Transverse colon (tissue), 4 donors: ENCODE measurements around the gene UBLCP1. TPM values are rescaled to one million over a fixed set of nuclear protein-coding genes. Genes with fewer than 3 reads are reported as not detected.
A peak's percentile ranks its signal among the peaks of the same experiment; 100 is the strongest.
"Not testable (repeated sequence)": the region's sequence is repeated elsewhere in the genome, so short reads cannot be mapped to it uniquely, and the experiment has no call there.

Source experiments
- DNase-seq: peaks from one replicate; pipeline ENCODE4 v3.0.0-alpha.2; 2019
- H3K27ac ChIP-seq, 4 donors: fragments of 200-600 bp; sonication (generic); 2 replicates each; pipeline ENCODE4 v1.5.1; 2016 to 2018; ENCODE audit warnings: inconsistent platforms in 4 of 4
- H3K27me3 ChIP-seq: fragments of 200-600 bp; sonication (generic); 2 replicates; pipeline ENCODE4 v1.5.1; 2017; ENCODE audit warnings: inconsistent platforms
- H3K36me3 ChIP-seq, 4 donors: fragments of 200-600 bp; sonication (generic); 2 replicates each; pipeline ENCODE4 v1.5.1; 2017 to 2019; ENCODE audit warnings: inconsistent platforms in 4 of 4
- H3K4me1 ChIP-seq, 4 donors: fragments of 200-600 bp; sonication (generic); 2 replicates each; pipeline ENCODE4 v1.5.1; 2017 to 2020; ENCODE audit warnings: inconsistent platforms in 4 of 4
- H3K4me3 ChIP-seq, 4 donors: fragments of 200-600 bp; sonication (generic); 1 replicate in 1 of 4; 2 replicates in 3 of 4; pipeline versions ENCODE4 v1.5.1 to v1.6.1; 2017 to 2019; ENCODE audit warnings: inconsistent platforms in 4 of 4
- H3K9me3 ChIP-seq, 2 donors: fragments of 200-600 bp; sonication (generic); 2 replicates each; pipeline ENCODE4 v1.5.1; 2017 to 2019; ENCODE audit warnings: inconsistent platforms in 2 of 2
- CTCF ChIP-seq, 5 experiments: fragments of 200-600 bp in 3 of 5; fragments of 450-650 bp in 2 of 5; sonication (generic) in 3 of 5; IDR thresholded peaks; 1 replicate in 2 of 5; 2 replicates in 3 of 5; pipeline ENCODE4 v1.5.1; 2016 to 2017; ENCODE audit warnings: antibody characterized with exemption in 5 of 5, inconsistent platforms in 3 of 5, mild to moderate bottlenecking in 2 of 5, moderate library complexity in 1 of 5
- EP300 ChIP-seq: sonication (generic); formaldehyde crosslinking; IDR thresholded peaks from one replicate; pipeline ENCODE4 v1.6.1; 2017; ENCODE audit warnings: antibody characterized with exemption, low read depth
- POLR2A ChIP-seq: fragments of 450-650 bp; IDR thresholded peaks from one replicate; pipeline ENCODE4 v1.6.1; 2016; ENCODE audit warnings: antibody characterized with exemption, mild to moderate bottlenecking, moderate library complexity
- POLR2AphosphoS5 ChIP-seq, 3 donors: sonication (generic); formaldehyde crosslinking; IDR thresholded peaks; one replicate each; pipeline ENCODE4 v1.6.1; 2016; ENCODE audit warnings: antibody characterized with exemption in 3 of 3
- WGBS, 2 donors: methylation state at CpG; one replicate each; pipeline ENCODE4 v1.1.5; 2018; ENCODE audit warnings: low coverage in 1 of 2; 5-methylcytosine and 5-hydroxymethylcytosine counted together
- in situ Hi-C, 4 donors: fragments of 200-750 bp; cut with MboI; loops; one replicate each; pipeline versions ENCODE4 v1.15.0 to v1.15.1; 2017; ENCODE audit warnings: low sequenced_read_pairs in 3 of 4, low pct_ligation_motif_present in 1 of 4, low pct_unique_long_range_greater_than_20kb in 1 of 4
- intact Hi-C: fragments of 100-400 bp; cut with DNase I; formaldehyde crosslinking; loops from one replicate; pipeline ENCODE4 v1.15.1; 2023; ENCODE audit warnings: low total_unique reads
- total RNA-seq, 4 donors: library from RNA; depleted of rRNA; stranded (reverse); fragments of >200 nt; gene quantifications; one replicate each; pipeline ENCODE4 v1.1.0, GENCODE V29; 2016

Gene UBLCP1
- total RNA-seq, 4 donors from 2014 or later: 2.2 to 15.2 (median 8.8) TPM

- WGBS, 2 donors: 80 to 86% methylated on average over 4 to 6 of the region's 6 CpGs
- no peak for DNase-seq
- Histone ChIP-seq H3K27ac (no peak overlapping the region), H3K36me3 (no peaks in the 10 kb centered on the region), H3K9me3 (no peaks in the 10 kb centered on the region), H3K4me1 (peaks cover 0 to 8% (median 4%) of the 10 kb centered on the region in 4 donors), H3K27me3 (peaks cover 15% of the 10 kb centered on the region), H3K4me3 (no peak overlapping the region)
- in situ Hi-C loops (loop anchor here in 1 of 4 donors (25.0 kb wide), 1 partner anchor 95 kb away; no protein-coding TSS in a partner anchor), intact Hi-C loops (no loop called here)
- TF ChIP-seq CTCF (IDR thresholded peaks at IDR 0.05) (peak in 2 of 5 experiments; percentile 8 to 27), POLR2AphosphoS5 (IDR thresholded peaks at IDR 0.05) (no peak)
These were observed 5.3 kb upstream of the UBLCP1 start for GRCh38 chr5:159257629-159258283.

GRCh38 chr5:159258361-159258760, 4.7 kb upstream of the UBLCP1 start:
- H3K27me3 ChIP-seq: peaks cover 15% of the 10 kb centered on the region
- in situ Hi-C loops (loop anchor here in 1 of 4 donors (25.0 kb wide), 1 partner anchor 96 kb away; no protein-coding TSS in a partner anchor), intact Hi-C loops (no loop called here)
- no peaks in the 10 kb centered on the region for H3K36me3 ChIP-seq
- WGBS, 2 donors: 88 to 89% methylated on average over 2 of the region's 2 CpGs
- DNase-seq: no peak
- H3K4me1 ChIP-seq: peaks cover 0 to 8% (median 4%) of the 10 kb centered on the region in 4 donors
- H3K4me3 ChIP-seq: no peak overlapping the region
- H3K9me3 ChIP-seq: no peaks in the 10 kb centered on the region
- no peak overlapping the region for H3K27ac ChIP-seq
- TF ChIP-seq POLR2AphosphoS5 (IDR thresholded peaks at IDR 0.05) (no peak), POLR2A (no peak), EP300 (no peak), CTCF (IDR thresholded peaks at IDR 0.05) (no peak)

- H3K4me3 ChIP-seq, H3K36me3 ChIP-seq, H3K27me3 ChIP-seq, H3K27ac ChIP-seq, DNase-seq, H3K9me3 ChIP-seq: not testable (repeated sequence)
- WGBS, 2 donors: 61 to 71% methylated on average over 4 of the region's 4 CpGs
- intact Hi-C loops: loop anchor here (5.0 to 10.0 kb wide), 2 partner anchors 53 to 105 kb away; partner anchors contain the start of gene RNF145
- in situ Hi-C loops: loop anchor here in 2 of 4 donors (10.0 to 25.0 kb wide), 2 partner anchors 98 to 105 kb away; no protein-coding TSS in a partner anchor
- H3K4me1 ChIP-seq: peaks cover 5 to 22% (median 12%) of the 10 kb centered on the region in 4 donors
These were observed 2.9 kb upstream of the UBLCP1 start for GRCh38 chr5:159260212-159260611.

- Histone ChIP-seq H3K27me3 (no peaks in the 10 kb centered on the region), H3K4me1 (peaks cover 5 to 22% (median 12%) of the 10 kb centered on the region in 4 donors), H3K27ac (peak overlapping the region; percentile 86 to 93 (median 90)), H3K9me3 (no peaks in the 10 kb centered on the region), H3K36me3 (no peaks in the 10 kb centered on the region), H3K4me3 (peak overlapping the region; percentile 77 to 97 (median 92))
- 31 to 42% methylated on average over 10 of the region's 10 CpGs for WGBS, 2 donors
- in situ Hi-C loops (loop anchor here in 2 of 4 donors (10.0 to 25.0 kb wide), 2 partner anchors 100 to 108 kb away; no protein-coding TSS in a partner anchor), intact Hi-C loops (loop anchor here (5.0 to 10.0 kb wide), 2 partner anchors 55 to 108 kb away; partner anchors contain the start of gene RNF145)
- no peak for DNase-seq
- TF ChIP-seq CTCF (IDR thresholded peaks at IDR 0.05) (no peak), EP300 (no peak), POLR2A (no peak), POLR2AphosphoS5 (IDR thresholded peaks at IDR 0.05) (no peak)
These were observed 625 bp upstream of the UBLCP1 start for GRCh38 chr5:159262472-159262858.
